Renal cortical epithelial cell (primary cell): ENCODE measurements around the gene C1QTNF12. TPM values are rescaled to one million over a fixed set of nuclear protein-coding genes. Genes with fewer than 3 reads are reported as not detected.
A peak's percentile ranks its signal among the peaks of the same experiment; 100 is the strongest.

ENCODE experiments used
- DNase-seq: peaks from one replicate; pipeline ENCODE4 v3.0.0-alpha.2; 2011; ENCODE audit warnings: low read depth
- total RNA-seq: library from RNA; depleted of rRNA; stranded (reverse); fragments of >200 nt; gene quantifications from 2 replicates; pipeline ENCODE4 v1.2.3, GENCODE V29; 2014

C1QTNF12 gene
- total RNA-seq, 1 donor from 2014 or later: 0.40 TPM

- DNase-seq: peak; percentile 63
Observed at GRCh38 chr1:1281533-1282321, 35.2 kb upstream of the C1QTNF12 start.

DNA sequence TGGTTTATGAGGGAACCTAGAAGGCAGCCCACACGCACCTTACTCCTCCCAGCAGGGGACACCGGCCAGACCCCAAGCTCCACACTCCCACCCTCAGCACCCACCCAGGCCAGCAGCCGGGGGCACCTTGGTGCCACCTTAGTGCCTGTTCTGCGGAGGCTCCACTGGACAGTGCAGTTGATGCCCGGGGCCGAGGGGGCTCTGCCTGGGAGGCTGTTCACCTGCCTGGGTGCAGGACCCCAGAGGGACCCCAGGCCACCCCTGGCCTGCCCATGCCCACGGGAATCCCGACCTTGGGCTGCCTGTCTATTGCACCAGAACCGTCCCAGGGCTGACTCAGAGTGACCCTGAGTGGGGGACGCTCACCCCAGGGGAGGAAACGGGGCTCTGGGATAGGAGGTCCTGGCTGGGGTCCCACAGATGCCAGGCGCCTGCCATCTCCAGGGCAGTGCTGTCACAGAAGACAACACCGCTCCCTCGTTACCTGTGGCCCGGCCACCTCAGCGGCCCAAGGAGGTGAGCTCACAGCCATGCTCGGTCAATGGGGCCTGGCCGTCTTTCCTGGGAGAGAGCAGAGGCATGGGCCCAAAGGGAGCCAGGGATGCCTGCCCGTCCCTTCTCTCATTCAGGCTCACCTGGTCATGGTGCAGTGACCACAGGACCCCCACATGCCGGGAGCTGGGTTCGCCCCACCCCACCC lies 34.4 kb upstream of the C1QTNF12 start:
- no peak for DNase-seq

DNA sequence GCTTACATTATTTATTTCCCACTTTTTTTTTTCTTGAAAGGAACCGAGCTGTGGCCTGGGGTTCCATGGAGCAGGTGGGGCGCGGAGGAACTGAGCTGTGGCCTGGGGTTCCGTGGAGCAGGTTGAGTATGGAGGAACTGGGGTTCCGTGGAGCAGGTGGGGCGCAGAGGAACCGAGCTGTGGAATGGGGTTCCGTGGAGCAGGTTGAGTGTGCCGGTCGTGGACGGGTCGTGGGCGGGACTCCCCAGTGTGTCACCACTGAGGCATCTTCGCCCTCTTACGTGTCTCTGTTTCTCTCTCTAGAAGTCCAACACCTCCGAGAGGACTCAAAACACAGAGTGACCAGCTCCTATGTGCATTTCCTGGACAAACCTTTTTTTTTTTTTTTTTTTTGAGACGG lies 32.5 kb upstream of the C1QTNF12 start:
- no peak for DNase-seq

- no peak for DNase-seq
Observed at GRCh38 chr1:1278620-1279019, 32.1 kb upstream of the C1QTNF12 start.

DNA sequence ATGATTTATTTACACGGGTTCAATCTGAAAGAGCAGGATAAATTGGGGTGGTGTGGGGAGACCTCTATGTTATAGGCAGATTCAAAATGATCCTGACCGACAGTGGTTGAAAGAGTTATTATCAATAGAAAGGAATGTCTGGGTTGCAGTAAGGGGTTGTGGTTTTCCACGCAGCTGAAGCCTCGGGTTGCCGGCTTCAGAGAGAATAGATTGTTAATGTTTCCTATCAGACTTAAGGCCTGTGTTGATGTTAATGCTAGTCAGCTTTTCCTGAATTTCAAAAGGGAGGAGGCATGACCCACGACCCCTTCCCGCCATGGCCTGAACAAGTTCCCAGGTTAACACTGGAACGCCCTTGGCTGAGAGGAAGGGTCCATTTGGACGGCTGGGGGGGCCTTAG lies 29.3 kb upstream of the C1QTNF12 start:
- no peak for DNase-seq

GRCh38 chr1:1274931-1275431 lies 28.5 kb upstream of the C1QTNF12 start:
- DNase-seq: no peak

DNA sequence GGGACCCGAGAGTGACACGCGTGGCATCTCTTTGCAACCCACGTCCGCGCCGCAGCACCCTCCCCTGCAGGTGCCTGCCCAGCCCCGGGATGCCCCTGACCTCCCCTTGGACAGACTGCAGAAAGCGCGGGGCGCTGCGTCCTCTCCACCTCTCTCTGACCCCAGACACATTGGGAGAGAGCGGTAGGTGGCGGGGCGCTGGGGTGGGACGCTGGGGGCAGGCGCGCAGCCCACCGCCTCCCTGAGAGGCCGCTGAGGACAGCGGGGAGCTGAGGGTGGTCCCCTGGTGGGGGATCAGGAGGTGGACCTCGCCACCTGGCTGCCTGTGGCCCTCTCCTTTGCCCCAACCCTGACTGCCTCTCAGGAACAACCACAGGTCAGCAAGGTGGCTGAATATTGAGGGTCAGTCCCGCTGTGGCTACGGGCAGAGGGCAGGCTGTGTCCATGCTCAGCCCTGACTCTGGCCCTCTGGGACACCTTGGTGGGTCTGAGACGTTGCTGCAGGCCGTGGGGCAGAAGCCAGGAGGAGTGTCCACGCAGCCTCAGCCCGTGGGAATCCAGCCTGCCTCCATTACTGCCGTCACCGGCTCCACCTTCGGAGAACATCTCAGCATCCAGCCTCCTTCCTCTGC lies 27.9 kb upstream of the C1QTNF12 start:
- DNase-seq: no peak

DNA sequence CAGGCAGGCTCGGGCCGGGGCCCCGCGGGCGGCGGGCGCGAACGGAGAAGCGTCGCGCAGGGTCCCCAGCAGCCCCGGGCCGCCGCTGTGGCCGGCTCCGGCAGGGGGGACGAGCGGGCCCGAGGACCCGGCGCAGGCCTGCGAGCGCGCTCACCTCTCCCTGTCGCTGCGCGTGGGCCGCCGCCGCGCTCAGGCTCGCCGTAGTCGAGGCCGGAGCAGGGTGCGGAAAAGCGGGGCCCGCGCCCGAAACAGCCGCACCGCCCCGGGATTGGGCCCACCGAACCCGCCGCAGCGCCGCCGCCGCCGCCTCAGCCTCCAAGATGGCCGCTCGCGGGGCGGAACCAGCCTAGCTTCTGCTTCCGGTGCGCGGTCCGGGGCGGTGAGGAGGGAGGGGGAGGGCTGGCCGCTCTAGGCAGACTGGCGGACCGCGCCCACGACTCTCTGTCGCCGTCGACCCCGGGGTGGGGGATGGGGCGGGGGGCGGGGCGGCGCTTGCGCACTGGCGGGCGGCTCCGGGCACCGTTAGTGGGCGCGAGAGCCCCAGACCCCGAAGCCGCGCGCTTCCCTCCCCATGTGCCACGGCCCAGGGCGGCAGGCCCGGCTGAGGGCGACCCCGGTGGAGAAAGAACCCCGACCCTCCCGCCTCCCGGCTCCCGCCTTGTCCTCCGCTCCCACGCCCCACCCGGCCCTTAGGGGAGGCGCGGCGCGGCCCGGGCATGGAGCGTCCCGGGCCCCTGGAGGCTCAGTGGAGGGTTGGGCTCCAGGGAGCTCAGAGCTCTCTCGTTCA lies 27.2 kb upstream of the C1QTNF12 start, which contains the start of gene UBE2J2:
TSS of gene UBE2J2 (minus strand) at position 343 of the 787 bp plus-strand sequence. CDS start 5,862 bp downstream, outside the sequence.
- peak; percentile 47 for DNase-seq

- no peak for DNase-seq
Observed at GRCh38 chr1:1273209-1273511, 26.6 kb upstream of the C1QTNF12 start.

GRCh38 chr1:1272341-1273208 lies 26.1 kb upstream of the C1QTNF12 start:
- DNase-seq: peak; percentile 22

GRCh38 chr1:1270813-1271212 lies 24.3 kb upstream of the C1QTNF12 start:
- DNase-seq: peak; percentile 59

DNA sequence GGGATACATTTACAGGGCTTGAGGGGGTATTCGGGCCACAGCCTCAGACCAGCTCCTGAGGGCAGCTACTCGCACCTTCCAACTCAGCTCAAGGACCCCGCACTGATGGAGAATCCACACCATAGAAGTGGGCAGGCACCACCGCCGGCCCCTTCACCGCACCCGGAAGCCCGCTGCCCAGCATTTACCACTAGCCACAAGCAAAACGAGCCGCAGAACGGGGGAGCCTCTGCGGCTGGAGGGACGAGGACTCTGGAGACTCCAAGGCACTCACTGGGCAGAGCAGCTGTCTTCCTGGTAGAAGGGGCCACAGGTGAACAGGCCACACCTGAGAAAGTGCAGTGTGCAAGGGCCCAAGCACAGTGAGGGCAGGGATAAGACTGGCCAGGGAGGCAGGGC lies 21.8 kb upstream of the C1QTNF12 start:
- DNase-seq: no peak

- DNase-seq: no peak
Observed at GRCh38 chr1:1267488-1268283, 21.2 kb upstream of the C1QTNF12 start.

- peak; percentile 67 for DNase-seq
Observed at GRCh38 chr1:1264868-1265272, 18.3 kb upstream of the C1QTNF12 start.

DNA sequence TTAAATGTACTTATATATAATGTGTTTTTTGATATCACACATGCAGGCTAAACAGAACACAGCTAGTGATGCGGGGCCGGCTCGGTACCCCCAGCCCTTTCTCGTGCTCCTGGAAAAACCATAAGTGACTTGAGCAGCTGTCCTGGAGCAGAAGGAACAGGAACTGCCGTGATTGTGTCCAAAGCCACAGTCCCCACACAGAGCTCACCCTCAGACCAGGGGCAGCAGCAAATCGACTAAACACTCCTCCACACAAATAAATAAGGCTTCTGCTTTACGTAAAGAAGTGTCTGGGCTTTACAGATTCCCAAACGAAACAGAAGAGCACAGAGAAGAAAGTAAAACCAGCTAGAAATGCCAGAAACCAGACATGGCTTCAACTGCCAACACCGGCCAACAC lies 17.5 kb upstream of the C1QTNF12 start:
- no peak for DNase-seq

- no peak for DNase-seq
Observed at GRCh38 chr1:1262758-1263157, 16.2 kb upstream of the C1QTNF12 start.

DNA sequence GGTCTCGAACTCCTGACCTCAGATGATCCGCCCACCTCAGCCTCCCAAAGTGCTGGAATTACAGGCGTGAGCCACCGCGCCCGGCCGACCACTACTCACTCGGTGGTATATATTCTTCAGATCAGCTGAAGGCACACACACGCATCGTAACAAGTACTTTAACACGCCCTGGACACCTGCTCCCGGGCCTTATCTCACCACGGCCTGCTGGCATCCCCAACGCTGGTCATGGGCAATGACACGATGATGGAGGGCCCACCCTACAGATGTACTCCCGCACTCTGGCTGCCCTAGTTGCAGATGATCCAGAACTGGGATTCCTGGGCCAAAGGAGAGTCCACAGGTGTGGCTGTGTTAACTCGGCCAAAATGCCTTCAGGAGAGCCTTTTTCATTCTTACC lies 15.5 kb upstream of the C1QTNF12 start:
- DNase-seq: no peak

DNA sequence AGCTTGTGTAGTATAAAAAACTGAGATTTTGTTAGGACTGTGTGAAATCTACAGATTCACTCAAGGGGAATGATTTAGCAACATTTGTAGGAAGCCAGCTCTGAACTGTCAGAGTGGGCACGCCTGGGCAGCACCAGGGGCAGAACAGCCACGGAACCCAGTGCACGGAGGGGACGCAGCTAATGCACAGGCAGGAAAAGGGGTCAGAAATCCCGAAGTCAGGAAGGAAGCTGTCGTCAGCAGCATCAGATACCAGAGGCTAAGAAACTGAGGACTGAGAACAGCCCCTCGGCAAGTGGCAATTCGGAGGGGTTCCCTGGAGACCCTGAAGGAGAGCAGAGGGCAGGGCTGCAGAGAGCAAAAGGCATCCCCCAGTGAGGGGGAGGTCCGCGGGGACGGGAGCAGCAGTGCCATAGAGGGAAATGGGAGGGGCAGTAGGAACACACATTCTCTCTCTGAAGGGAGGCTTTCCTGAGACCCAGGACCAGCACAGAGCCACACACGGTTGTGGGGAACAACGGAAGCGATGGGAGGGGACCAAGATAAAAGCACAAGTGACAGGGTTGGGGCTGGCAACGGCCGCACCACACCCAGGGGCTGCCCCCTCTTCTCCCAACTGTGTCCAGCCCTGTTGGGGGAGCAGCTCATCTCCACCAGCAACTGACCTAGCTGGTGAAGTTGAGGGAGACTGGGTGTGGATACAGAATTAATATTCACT lies 14.5 kb upstream of the C1QTNF12 start:
- DNase-seq: no peak

DNA sequence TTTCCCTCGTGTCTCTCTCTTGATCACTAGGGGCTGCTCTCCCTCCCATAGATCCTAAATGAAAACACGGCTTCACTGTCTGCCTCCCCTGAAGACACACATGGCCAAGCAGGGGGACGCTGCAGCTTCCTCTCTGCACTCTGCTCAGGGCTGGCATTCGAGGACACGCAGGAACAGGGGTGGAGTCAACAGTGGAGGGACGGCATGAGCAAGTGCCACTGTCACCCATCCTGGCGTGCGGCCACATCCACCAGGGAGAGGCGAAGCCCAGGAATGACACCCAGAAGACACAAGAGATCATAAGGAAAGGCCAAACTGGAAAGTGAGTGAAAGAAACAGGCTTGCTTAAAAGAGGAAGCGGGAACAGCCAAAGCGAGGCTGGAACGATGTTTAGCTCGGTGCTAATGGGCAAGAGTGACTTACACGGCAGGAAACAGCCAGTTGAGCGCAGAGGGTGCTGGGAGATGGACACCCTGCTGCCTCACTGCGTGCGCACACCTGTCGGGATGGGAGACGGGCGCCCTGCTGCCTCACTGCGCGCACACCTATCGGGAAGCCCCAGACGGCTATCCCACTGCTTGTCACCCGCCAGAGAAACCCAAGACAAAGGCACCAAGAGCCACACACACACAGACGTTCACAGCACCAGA lies 13.6 kb upstream of the C1QTNF12 start:
- DNase-seq: no peak
